Chondrocyte (in vitro differentiated cells): ENCODE measurements around the gene GLI3. TPM values are rescaled to one million over a fixed set of nuclear protein-coding genes. Genes with fewer than 3 reads are reported as not detected.
A peak's percentile ranks its signal among the peaks of the same experiment; 100 is the strongest.

Source experiments
- DNase-seq: peaks from one replicate; pipeline ENCODE4 v3.0.0; 2021; ENCODE audit warnings: mixed read lengths, low spot score
- H3K27ac Mint-ChIP-seq: one replicate; pipeline ENCODE4 v1.8.0; 2021; ENCODE audit warnings: mild to moderate bottlenecking, moderate library complexity, mixed read lengths; ENCODE audit not compliant: unreplicated experiment
- H3K27me3 Mint-ChIP-seq: 2 replicates; pipeline ENCODE4 v1.8.0; 2021; ENCODE audit warnings: low read depth, mixed read lengths
- H3K36me3 Mint-ChIP-seq: 2 replicates; pipeline ENCODE4 v1.8.0; 2021; ENCODE audit warnings: low read depth, mixed read lengths
- H3K4me1 Mint-ChIP-seq: 2 replicates; pipeline ENCODE4 v1.8.0; 2021; ENCODE audit warnings: low read depth, mild to moderate bottlenecking, mixed read lengths
- H3K4me3 Mint-ChIP-seq: one replicate; pipeline ENCODE4 v1.8.0; 2021; ENCODE audit warnings: mild to moderate bottlenecking, moderate library complexity, mixed read lengths; ENCODE audit not compliant: unreplicated experiment
- H3K9me3 Mint-ChIP-seq: 2 replicates; pipeline ENCODE4 v1.8.0; 2021; ENCODE audit warnings: low read depth, mixed read lengths
- CTCF ChIP-seq: fragments of 200-600 bp; sonication (generic); IDR thresholded peaks from 2 replicates; pipeline ENCODE4 v1.5.0; 2021; ENCODE audit warnings: antibody characterized with exemption, mild to moderate bottlenecking, moderate library complexity
- total RNA-seq: library from RNA; stranded (reverse); gene quantifications from 3 replicates; pipeline ENCODE4 v1.2.1, GENCODE V29; 2021

Gene GLI3
- total RNA-seq, 1 donor from 2014 or later: 11.7 TPM

GRCh38 chr7:41955451-41955850 is 281.6 kb downstream of the GLI3 start:
- no peak overlapping the region for H3K4me3 Mint-ChIP-seq
- H3K27ac Mint-ChIP-seq: peak overlapping the region; percentile 79
- H3K36me3 Mint-ChIP-seq: no peaks in the 10 kb centered on the region
- no peaks in the 10 kb centered on the region for H3K9me3 Mint-ChIP-seq
- DNase-seq: no peak
- H3K27me3 Mint-ChIP-seq: peaks cover 3% of the 10 kb centered on the region
- peak; percentile 8 for TF ChIP-seq CTCF
- peaks cover 41% of the 10 kb centered on the region for H3K4me1 Mint-ChIP-seq

DNA sequence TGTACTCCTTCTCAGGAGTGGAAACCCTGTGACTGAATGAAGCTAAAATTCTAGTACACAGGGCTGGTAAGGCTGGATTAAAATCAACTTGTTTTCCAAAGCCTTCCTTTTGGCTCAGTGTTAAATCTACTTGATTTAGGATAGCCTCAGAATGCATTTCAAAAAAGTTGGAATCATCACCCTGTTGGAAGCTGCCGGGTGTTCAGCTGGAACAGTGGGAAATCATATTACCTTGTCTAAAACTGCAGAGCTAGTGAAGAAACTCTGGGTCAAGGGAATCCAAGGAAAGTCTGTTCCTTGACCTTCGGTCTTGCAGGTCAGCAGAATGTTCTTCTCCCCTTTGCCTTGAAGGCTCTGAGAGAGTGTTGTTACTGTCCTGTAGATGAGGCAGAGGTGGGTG is 282.0 kb downstream of the GLI3 start:
- no peak for TF ChIP-seq CTCF
- Mint-ChIP-seq H3K4me3 (no peak overlapping the region), H3K9me3 (no peaks in the 10 kb centered on the region)

DNA sequence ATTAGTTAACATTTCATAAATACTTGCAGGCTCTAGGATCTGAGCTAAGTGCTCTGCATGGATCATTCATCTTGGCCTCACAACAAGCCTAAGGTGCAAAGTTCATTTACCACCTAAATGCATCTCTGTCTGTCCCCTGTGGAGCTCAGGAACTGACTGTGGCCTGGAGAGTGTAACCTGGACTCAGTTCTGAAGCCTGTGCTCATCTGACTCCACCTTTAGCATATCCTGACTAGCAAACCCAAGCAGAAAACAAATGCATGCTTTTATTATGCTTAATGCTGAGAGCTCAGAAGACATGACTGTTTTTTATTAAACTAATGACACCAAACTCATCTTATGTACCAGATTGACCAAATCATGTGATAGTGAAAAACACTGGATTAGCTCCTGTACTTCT is 288.5 kb downstream of the GLI3 start:
- Mint-ChIP-seq H3K9me3 (no peaks in the 10 kb centered on the region), H3K27ac (no peak overlapping the region), H3K4me3 (no peak overlapping the region), H3K4me1 (peaks cover 4% of the 10 kb centered on the region), H3K36me3 (no peaks in the 10 kb centered on the region), H3K27me3 (peaks cover 2% of the 10 kb centered on the region)
- no peak for DNase-seq
- TF ChIP-seq CTCF: no peak

More for the DNA sequence above, 282.0 kb downstream of the GLI3 start:
- Mint-ChIP-seq H3K27ac (no peak overlapping the region), H3K27me3 (peaks cover 3% of the 10 kb centered on the region), H3K36me3 (no peaks in the 10 kb centered on the region), H3K4me1 (peaks cover 41% of the 10 kb centered on the region)
- no peak for DNase-seq

- Mint-ChIP-seq H3K4me3 (peak overlapping the region; percentile 72), H3K4me1 (peaks cover 32% of the 10 kb centered on the region), H3K27me3 (peaks cover 2% of the 10 kb centered on the region), H3K9me3 (no peaks in the 10 kb centered on the region), H3K27ac (peak overlapping the region; percentile 46), H3K36me3 (no peaks in the 10 kb centered on the region)
- DNase-seq: no peak
- TF ChIP-seq CTCF: peak; percentile 100
Measured at GRCh38 chr7:41943094-41943577, 293.9 kb downstream of the GLI3 start.

GRCh38 chr7:41942468-41943093 is 294.4 kb downstream of the GLI3 start:
- Mint-ChIP-seq H3K27ac (peak overlapping the region; percentile 46), H3K4me1 (peaks cover 32% of the 10 kb centered on the region), H3K9me3 (no peaks in the 10 kb centered on the region), H3K4me3 (peak overlapping the region; percentile 72), H3K36me3 (no peaks in the 10 kb centered on the region), H3K27me3 (peaks cover 2% of the 10 kb centered on the region)
- DNase-seq: no peak
- no peak for TF ChIP-seq CTCF
